Ovary (tissue), 9 donors: ENCODE data around the gene CADPS. TPM values are rescaled to one million over a fixed set of nuclear protein-coding genes. Genes with fewer than 3 reads are reported as not detected.

Experiments
- DNase-seq, 5 donors: peaks; one replicate each; pipeline ENCODE4 v3.0.0-alpha.2; 2019 to 2020
- H3K27ac ChIP-seq, 2 donors: fragments of 200-600 bp; one replicate each; pipeline versions ENCODE4 v1.5.1 to v1.8.0; 2019 to 2022
- H3K27me3 ChIP-seq: fragments of 200-600 bp; one replicate; pipeline ENCODE4 v1.8.0; 2022
- H3K36me3 ChIP-seq: fragments of 200-600 bp; sonication (generic); one replicate; pipeline ENCODE4 v1.5.1; 2019
- H3K4me1 ChIP-seq: one replicate; pipeline ENCODE4 v1.8.1; 2013; ENCODE audit warnings: mild to moderate bottlenecking, moderate library complexity; ENCODE audit not compliant: insufficient read depth
- H3K4me3 ChIP-seq: fragments of 200-600 bp; sonication (generic); one replicate; pipeline ENCODE4 v1.5.1; 2017
- H3K9me3 ChIP-seq, 2 donors: fragments of 200-600 bp in 1 of 2; sonication (generic) in 1 of 2; one replicate each; pipeline versions ENCODE4 v1.5.1 to v1.8.1; 2013 to 2019; ENCODE audit warnings: mild to moderate bottlenecking in 1 of 2, moderate library complexity in 1 of 2
- CTCF ChIP-seq, 3 donors: fragments of 450-650 bp in 2 of 3; fragments of 200-600 bp in 1 of 3; IDR thresholded peaks; one replicate each; pipeline versions ENCODE4 v1.5.1 to v1.8.0; 2016 to 2022; ENCODE audit warnings: antibody characterized with exemption in 3 of 3, mild to moderate bottlenecking in 1 of 3
- EP300 ChIP-seq: sonication (generic); formaldehyde crosslinking; IDR thresholded peaks from one replicate; pipeline ENCODE4 v1.6.1; 2017; ENCODE audit warnings: antibody characterized with exemption
- POLR2A ChIP-seq: fragments of 450-650 bp; IDR thresholded peaks from one replicate; pipeline ENCODE4 v1.6.1; 2017; ENCODE audit warnings: antibody characterized with exemption, mild to moderate bottlenecking, moderate library complexity
- WGBS, 3 donors: extraction: QIAGEN DNeasy Blood & Tissue Kit in 1 of 3; methylation state at CpG; one replicate each; pipeline versions ENCODE4 v1.1.5 to v1.1.7; 2013 to 2017; 5-methylcytosine and 5-hydroxymethylcytosine counted together
- intact Hi-C, 4 donors: fragments of 100-400 bp; cut with DNase I; formaldehyde crosslinking; loops; one replicate each; pipeline versions ENCODE4 v1.11.0 to v1.15.1; 2022 to 2023
- polyA plus RNA-seq, 2 donors: library from polyadenylated mRNA; stranded (reverse); fragments of 200-250 nt in 1 of 2; fragments of 350-450 nt in 1 of 2; fragmentation: Illumina TruSeq in 1 of 2; extraction: RNeasy Lipid Tissue Mini Kit (QIAGEN cat#74804) in 1 of 2; gene quantifications; one replicate each; pipeline ENCODE4 v1.2.3, GENCODE V29; 2013 to 2014
- total RNA-seq, 7 donors: library from RNA; depleted of rRNA in 2 of 7; stranded (reverse); fragments of >200 nt in 2 of 7; fragmentation: NEBNext Ultra II Directional in 3 of 7; extraction: Animal tissue kit (Norgen Biotek cat#: 25700) in 3 of 7; gene quantifications; one replicate each; pipeline versions ENCODE4 v1.1.0 to v1.2.4, GENCODE V29; 2016 to 2023
- donor health status: DM: no; HTN: no; CAD: no; lungs with moderate emphysema.
- donor health status: DM: no; HTN: no; CAD: no.
- donor health status: Bipolar disorder and iron deficiency.
- donor health status: DM: yes; HTN: yes; CAD: no.
- donor health status: DM: no; HTN: no; CAD: no.
- donor health status: DM: yes; HTN: yes; CAD: no.

Gene CADPS
- total and polyA plus RNA-seq, 9 donors, result 0.90 to 6.8 (median 2.8) TPM

GRCh38 chr3:62378311-62378789 lies 496.9 kb downstream of the CADPS start:
- peaks cover 2% of the 10 kb centered on the region for H3K27me3 ChIP-seq
- peaks cover 4% of the 10 kb centered on the region for H3K4me1 ChIP-seq
- WGBS, 3 donors, result 2 to 5% (median 4%) methylated on average over 29 of the region's 29 CpGs
- H3K9me3 ChIP-seq, result peaks cover 0 to 3% of the 10 kb centered on the region in 2 donors
- H3K36me3 ChIP-seq, result no peaks in the 10 kb centered on the region
- H3K27ac ChIP-seq, result no peak overlapping the region
- no peak overlapping the region for H3K4me3 ChIP-seq
- intact Hi-C loops, result no loop called here
- no peak for TF ChIP-seq EP300
- TF ChIP-seq CTCF (IDR thresholded peaks at IDR 0.05), result no peak
- TF ChIP-seq POLR2A, result no peak
- no peak for DNase-seq

GRCh38 chr3:62376906-62377877 lies 498.0 kb downstream of the CADPS start:
- no peak for TF ChIP-seq EP300
- no peak for TF ChIP-seq CTCF (IDR thresholded peaks at IDR 0.05)
- TF ChIP-seq POLR2A, result no peak
- Histone ChIP-seq H3K4me3 (no peak overlapping the region), H3K27me3 (peaks cover 2% of the 10 kb centered on the region), H3K9me3 (peaks cover 0 to 3% of the 10 kb centered on the region in 2 donors), H3K36me3 (no peaks in the 10 kb centered on the region), H3K27ac (no peak overlapping the region), H3K4me1 (peaks cover 4% of the 10 kb centered on the region)
- intact Hi-C loops, result no loop called here
- WGBS, 3 donors, result 31 to 37% (median 33%) methylated on average over 53 to 65 of the region's 65 CpGs
- DNase-seq, result no peak

- peaks cover 2% of the 10 kb centered on the region for H3K27me3 ChIP-seq
- no peak overlapping the region for H3K4me3 ChIP-seq
- H3K36me3 ChIP-seq, result no peaks in the 10 kb centered on the region
- peaks cover 4% of the 10 kb centered on the region for H3K4me1 ChIP-seq
- no peaks in the 10 kb centered on the region for H3K9me3 ChIP-seq
- DNase-seq, result no peak
- intact Hi-C loops, result no loop called here
- H3K27ac ChIP-seq, result no peak overlapping the region
- 62 to 67% (median 64%) methylated on average over 3 of the region's 3 CpGs for WGBS, 3 donors
- TF ChIP-seq CTCF (IDR thresholded peaks at IDR 0.05), result no peak
- TF ChIP-seq EP300, result no peak
- TF ChIP-seq POLR2A, result no peak
These were observed 498.8 kb downstream of the CADPS start for GRCh38 chr3:62376454-62376720.

- WGBS, 3 donors, result 34 to 35% (median 35%) methylated on average over 14 of the region's 14 CpGs
- Histone ChIP-seq H3K27me3 (peaks cover 2% of the 10 kb centered on the region), H3K4me1 (peaks cover 4% of the 10 kb centered on the region)
These were observed 499.4 kb downstream of the CADPS start for GRCh38 chr3:62375655-62376453.

More at GRCh38 chr3:62375655-62376453, 499.4 kb downstream of the CADPS start:
- TF ChIP-seq CTCF (IDR thresholded peaks at IDR 0.05), result no peak
- Histone ChIP-seq H3K27ac (no peak overlapping the region), H3K4me3 (no peak overlapping the region), H3K36me3 (no peaks in the 10 kb centered on the region), H3K9me3 (no peaks in the 10 kb centered on the region)
- intact Hi-C loops, result no loop called here
- DNase-seq, result no peak
